K562 (cell line): ENCODE results near the gene FOXJ3.

Source experiments
- BRD9 ChIP-seq: fragments of 450-650 bp; IDR thresholded peaks from 2 replicates; pipeline ENCODE4 v1.6.1; 2018; ENCODE audit warnings: low read depth; ENCODE audit not compliant: partially characterized antibody
- BRF1 ChIP-seq: IDR thresholded peaks from 3 replicates; pipeline ENCODE4 v1.6.1; 2011; ENCODE audit warnings: borderline replicate concordance, mild to moderate bottlenecking; ENCODE audit not compliant: insufficient read length; ENCODE audit errors: extremely low read depth
- CEBPB ChIP-seq: fragments of 450-650 bp; IDR thresholded peaks from 2 replicates; pipeline ENCODE4 v1.6.1; 2016; ENCODE audit warnings: missing genetic modification characterization, missing compliant biosample characterization
- EZH2 ChIP-seq: IDR thresholded peaks from 2 replicates; pipeline ENCODE4 v1.6.1; 2012; ENCODE audit warnings: low read depth, mild to moderate bottlenecking, inconsistent platforms, low read length, borderline replicate concordance
- MXI1 ChIP-seq: IDR thresholded peaks from 2 replicates; pipeline ENCODE4 v1.6.1; 2011; ENCODE audit warnings: low read depth, mild to moderate bottlenecking, improper control_type of control experiment, low read length
- PKNOX1 ChIP-seq: fragments of 450-650 bp; IDR thresholded peaks from 2 replicates; pipeline ENCODE4 v1.6.1; 2016
- SMC3 ChIP-seq: conservative IDR thresholded peaks from 2 replicates; pipeline ENCODE4 v1.6.1; 2011; ENCODE audit warnings: low read depth, low read length, improper control_type of control experiment; ENCODE audit not compliant: insufficient read depth
- SP1 ChIP-seq: sonication (generic); formaldehyde crosslinking; IDR thresholded peaks from 2 replicates; pipeline ENCODE4 v1.8.1; 2022; ENCODE audit warnings: mild to moderate bottlenecking, missing genetic modification reagents
- SP2 ChIP-seq: IDR thresholded peaks from 2 replicates; pipeline ENCODE4 v1.6.1; 2011; ENCODE audit warnings: mild to moderate bottlenecking, low read depth, low read length, moderate library complexity; ENCODE audit not compliant: poor library complexity, severe bottlenecking; ENCODE audit errors: extremely low read depth
- TCF3 ChIP-seq: sonication (generic); formaldehyde crosslinking; IDR thresholded peaks from 2 replicates; pipeline ENCODE4 v1.4.0; 2020; ENCODE audit warnings: mild to moderate bottlenecking, missing genetic modification reagents
- TSC22D4 ChIP-seq: fragments of 450-650 bp; IDR thresholded peaks from 2 replicates; pipeline ENCODE4 v1.6.1; 2016; ENCODE audit warnings: missing genetic modification characterization, missing biosample characterization, control low read depth
- YY1 ChIP-seq, 3 experiments: IDR thresholded peaks; 2 replicates each; pipeline ENCODE4 v1.6.1; 2011; ENCODE audit warnings: low read length in 2 of 3, mild to moderate bottlenecking in 2 of 3, moderate library complexity in 2 of 3, borderline replicate concordance in 1 of 3, control low read depth in 1 of 3, low read depth in 1 of 3; ENCODE audit not compliant: insufficient read depth in 3 of 3, insufficient replicate concordance in 2 of 3, control insufficient read depth in 1 of 3, insufficient read length in 1 of 3; ENCODE audit errors: extremely low read depth in 1 of 3
- ZFP36 ChIP-seq: fragments of 150-350 bp; IDR thresholded peaks from 2 replicates; pipeline ENCODE4 v1.6.1; 2018; ENCODE audit warnings: low read length, low read depth; ENCODE audit not compliant: partially characterized antibody
- ZHX1 ChIP-seq: fragments of 150-350 bp; conservative IDR thresholded peaks from 2 replicates; pipeline ENCODE4 v1.6.1; 2014; ENCODE audit warnings: low read length

DNA sequence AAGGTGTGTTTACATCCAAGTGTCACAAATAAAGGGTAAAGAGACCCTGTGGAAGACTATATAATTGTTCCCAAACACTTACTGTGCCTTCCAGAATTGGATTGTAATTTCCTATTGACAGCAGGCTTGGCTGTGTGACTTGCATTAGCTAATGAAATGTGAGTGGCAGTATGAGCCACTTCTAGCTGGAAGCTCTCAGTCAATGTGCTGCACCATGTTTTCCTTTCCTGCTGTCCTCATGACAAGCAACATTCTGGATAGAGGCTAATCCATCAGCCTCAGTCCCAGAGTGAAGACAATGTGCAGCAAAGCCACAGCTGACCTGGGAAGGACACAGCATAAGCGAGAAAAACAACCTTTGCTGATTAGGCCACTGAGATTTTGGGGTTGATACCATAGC lies 5.9 kb upstream of the FOXJ3 start:
- no peak for TF ChIP-seq SP2
- no peak for TF ChIP-seq YY1 (IDR thresholded peaks at IDR 0.05; ENCODE audit: borderline replicate concordance in 1 of 3, control insufficient read depth in 1 of 3, extremely low read depth in 1 of 3, insufficient read depth in 3 of 3, insufficient read length in 1 of 3, insufficient replicate concordance in 2 of 3, low read depth in 1 of 3, low read length in 2 of 3)
- TF ChIP-seq TSC22D4: no peak
- no peak for TF ChIP-seq ZHX1
- no peak for TF ChIP-seq EZH2
- no peak for TF ChIP-seq BRD9
- no peak for TF ChIP-seq ZFP36
- no peak for TF ChIP-seq SP1 (CRISPR knock-in tag)
- no peak for TF ChIP-seq CEBPB (tag)
- TF ChIP-seq PKNOX1: no peak
- TF ChIP-seq BRF1: no peak
- no peak for TF ChIP-seq SMC3
- no peak for TF ChIP-seq MXI1
- no peak for TF ChIP-seq TCF3 (CRISPR knock-in tag)
